HepG2 (cell line): ENCODE measurements around the gene PCBP2. TPM values are rescaled to one million over a fixed set of nuclear protein-coding genes. Genes with fewer than 3 reads are reported as not detected.
A peak's percentile ranks its signal among the peaks of the same experiment; 100 is the strongest.

Source experiments
- AKAP8 ChIP-seq: sonication (generic); formaldehyde crosslinking; IDR thresholded peaks from 2 replicates; pipeline ENCODE4 v1.5.1; 2020; ENCODE audit warnings: mild to moderate bottlenecking, missing genetic modification reagents
- CBFB ChIP-seq: sonication (generic); formaldehyde crosslinking; IDR thresholded peaks from 2 replicates; pipeline ENCODE4 v1.4.0; 2020; ENCODE audit warnings: missing genetic modification reagents
- GRHL1 ChIP-seq: sonication (generic); formaldehyde crosslinking; conservative IDR thresholded peaks from 2 replicates; pipeline ENCODE4 v1.8.0; 2022; ENCODE audit warnings: missing genetic modification reagents
- MED8 ChIP-seq: sonication (generic); formaldehyde crosslinking; IDR thresholded peaks from 2 replicates; pipeline ENCODE4 v1.8.1; 2023; ENCODE audit warnings: mild to moderate bottlenecking, missing genetic modification reagents; ENCODE audit not compliant: insufficient replicate concordance
- MIXL1 ChIP-seq: IDR thresholded peaks from 2 replicates; pipeline ENCODE4 v1.6.1; 2016
- NCOA5 ChIP-seq: sonication (generic); formaldehyde crosslinking; IDR thresholded peaks from 2 replicates; pipeline ENCODE4 v1.4.0; 2020; ENCODE audit warnings: missing genetic modification reagents
- TBX2 ChIP-seq: sonication (generic); formaldehyde crosslinking; IDR thresholded peaks from 2 replicates; pipeline ENCODE4 v1.5.0; 2020; ENCODE audit warnings: missing genetic modification reagents, mild to moderate bottlenecking, borderline replicate concordance
- THAP8 ChIP-seq: sonication (generic); formaldehyde crosslinking; IDR thresholded peaks from 2 replicates; pipeline ENCODE4 v1.5.1; 2020; ENCODE audit warnings: missing genetic modification reagents, mild to moderate bottlenecking, borderline replicate concordance
- ZMYM4 ChIP-seq: sonication (generic); formaldehyde crosslinking; IDR thresholded peaks from 2 replicates; pipeline ENCODE4 v1.8.1; 2023; ENCODE audit warnings: mild to moderate bottlenecking, missing genetic modification reagents
- ZNF138 ChIP-seq: sonication (generic); formaldehyde crosslinking; IDR thresholded peaks from 2 replicates; pipeline ENCODE4 v1.5.0; 2020; ENCODE audit warnings: mild to moderate bottlenecking, low read depth, missing genetic modification reagents
- ZNF256 ChIP-seq: sonication (generic); formaldehyde crosslinking; conservative IDR thresholded peaks from 2 replicates; pipeline ENCODE4 v1.4.0; 2020; ENCODE audit warnings: missing genetic modification reagents
- ZNF460 ChIP-seq: sonication (generic); formaldehyde crosslinking; IDR thresholded peaks from 2 replicates; pipeline ENCODE4 v1.5.1; 2020; ENCODE audit warnings: missing genetic modification reagents, mild to moderate bottlenecking, borderline replicate concordance
- ZNF550 ChIP-seq: sonication (generic); formaldehyde crosslinking; IDR thresholded peaks from 2 replicates; pipeline ENCODE4 v1.4.0; 2020; ENCODE audit warnings: mild to moderate bottlenecking, missing genetic modification reagents, borderline replicate concordance
- ZNF569 ChIP-seq: sonication (generic); formaldehyde crosslinking; IDR thresholded peaks from 2 replicates; pipeline ENCODE4 v1.5.0; 2020; ENCODE audit warnings: mild to moderate bottlenecking, missing genetic modification reagents, moderate library complexity, borderline replicate concordance
- ZNF709 ChIP-seq: sonication (generic); formaldehyde crosslinking; IDR thresholded peaks from 2 replicates; pipeline ENCODE4 v1.5.0; 2020; ENCODE audit warnings: mild to moderate bottlenecking, missing genetic modification reagents
- polyA plus RNA-seq, 8 experiments: library from polyadenylated mRNA; depleted of rRNA in 3 of 8; stranded (reverse) in 7 of 8; unstranded in 1 of 8; fragments of >200 nt; fragmentation: Illumina TruSeq in 4 of 8; extraction: Trizol in 4 of 8; gene quantifications; 2 replicates each; pipeline versions ENCODE4 v1.2.1 to v1.2.3, GENCODE V29; 2011 to 2016; ENCODE audit warnings: low read depth in 4 of 8, missing spikeins in 1 of 8, mixed read lengths in 1 of 8; ENCODE audit not compliant: insufficient read depth in 1 of 8
- total RNA-seq, 5 experiments: library from RNA; depleted of rRNA; stranded (reverse); fragments of >200 nt; fragmentation: Illumina TruSeq; extraction: Trizol; gene quantifications; 2 replicates each; pipeline ENCODE4 v1.2.3, GENCODE V29; 2016; ENCODE audit warnings: low read depth in 1 of 5
- TF ChIP-seq, protein P1 (sequence below): IDR thresholded peaks from 2 replicates; pipeline ENCODE4 v1.6.1; 2016
- TF ChIP-seq, protein P2 (sequence below): sonication (generic); formaldehyde crosslinking; IDR thresholded peaks from 2 replicates; pipeline ENCODE4 v1.8.1; 2023; ENCODE audit warnings: missing genetic modification reagents, mild to moderate bottlenecking, borderline replicate concordance
- TF ChIP-seq, protein P3 (sequence below): sonication (generic); IDR thresholded peaks from 2 replicates; pipeline ENCODE4 v1.6.1; 2016; ENCODE audit warnings: low read depth, borderline replicate concordance
- TF ChIP-seq, protein P4 (sequence below): sonication (generic); formaldehyde crosslinking; conservative IDR thresholded peaks from 2 replicates; pipeline ENCODE4 v1.4.0; 2020; ENCODE audit warnings: mild to moderate bottlenecking, missing genetic modification reagents, moderate library complexity

The PCBP2 gene
- total and polyA plus RNA-seq, 2 of the 13 experiments (the other 11 are each of a cell fraction or from before 2014, with no cell fraction given), result 154 to 345 TPM

- TF ChIP-seq GRHL1 (CRISPR knock-in tag) (no peak), TBX2 (CRISPR knock-in tag) (peak; percentile 45; the same call in 1 of the 2 replicates), MIXL1 (CRISPR knock-in tag) (0 out of 2 replicates have a peak, but pooled peaks have one; percentile 15), CBFB (CRISPR knock-in tag) (peak; percentile 71), ZNF256 (CRISPR knock-in tag) (no peak; the same call in 1 of the 2 replicates), ZNF460 (CRISPR knock-in tag) (peak; percentile 31; the same call in 1 of the 2 replicates), ZNF550 (no peak), MED8 (CRISPR knock-in tag) (no peak), ZNF138 (no peak), ZMYM4 (peak; percentile 63), AKAP8 (0 out of 2 replicates have a peak, but pooled peaks have one; percentile 29), ZNF709 (CRISPR knock-in tag) (peak; percentile 61; the same call in 1 of the 2 replicates), NCOA5 (no peak; the same call in 1 of the 2 replicates), THAP8 (CRISPR knock-in tag) (0 out of 2 replicates have a peak, but pooled peaks have one; percentile 42), ZNF569 (CRISPR knock-in tag) (no peak)
- TF ChIP-seq, protein P1, sequence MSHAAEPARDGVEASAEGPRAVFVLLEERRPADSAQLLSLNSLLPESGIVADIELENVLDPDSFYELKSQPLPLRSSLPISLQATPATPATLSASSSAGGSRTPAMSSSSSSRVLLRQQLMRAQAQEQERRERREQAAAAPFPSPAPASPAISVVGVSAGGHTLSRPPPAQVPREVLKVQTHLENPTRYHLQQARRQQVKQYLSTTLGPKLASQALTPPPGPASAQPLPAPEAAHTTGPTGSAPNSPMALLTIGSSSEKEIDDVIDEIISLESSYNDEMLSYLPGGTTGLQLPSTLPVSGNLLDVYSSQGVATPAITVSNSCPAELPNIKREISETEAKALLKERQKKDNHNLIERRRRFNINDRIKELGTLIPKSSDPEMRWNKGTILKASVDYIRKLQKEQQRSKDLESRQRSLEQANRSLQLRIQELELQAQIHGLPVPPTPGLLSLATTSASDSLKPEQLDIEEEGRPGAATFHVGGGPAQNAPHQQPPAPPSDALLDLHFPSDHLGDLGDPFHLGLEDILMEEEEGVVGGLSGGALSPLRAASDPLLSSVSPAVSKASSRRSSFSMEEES (CRISPR knock-in tag), result no peak
- TF ChIP-seq, protein P2, sequence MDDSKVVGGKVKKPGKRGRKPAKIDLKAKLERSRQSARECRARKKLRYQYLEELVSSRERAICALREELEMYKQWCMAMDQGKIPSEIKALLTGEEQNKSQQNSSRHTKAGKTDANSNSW (CRISPR knock-in tag), result peak; percentile 96; the same call in 1 of the 2 replicates
- TF ChIP-seq, protein P3, sequence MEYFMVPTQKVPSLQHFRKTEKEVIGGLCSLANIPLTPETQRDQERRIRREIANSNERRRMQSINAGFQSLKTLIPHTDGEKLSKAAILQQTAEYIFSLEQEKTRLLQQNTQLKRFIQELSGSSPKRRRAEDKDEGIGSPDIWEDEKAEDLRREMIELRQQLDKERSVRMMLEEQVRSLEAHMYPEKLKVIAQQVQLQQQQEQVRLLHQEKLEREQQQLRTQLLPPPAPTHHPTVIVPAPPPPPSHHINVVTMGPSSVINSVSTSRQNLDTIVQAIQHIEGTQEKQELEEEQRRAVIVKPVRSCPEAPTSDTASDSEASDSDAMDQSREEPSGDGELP, result peak; percentile 91
- TF ChIP-seq, protein P4, sequence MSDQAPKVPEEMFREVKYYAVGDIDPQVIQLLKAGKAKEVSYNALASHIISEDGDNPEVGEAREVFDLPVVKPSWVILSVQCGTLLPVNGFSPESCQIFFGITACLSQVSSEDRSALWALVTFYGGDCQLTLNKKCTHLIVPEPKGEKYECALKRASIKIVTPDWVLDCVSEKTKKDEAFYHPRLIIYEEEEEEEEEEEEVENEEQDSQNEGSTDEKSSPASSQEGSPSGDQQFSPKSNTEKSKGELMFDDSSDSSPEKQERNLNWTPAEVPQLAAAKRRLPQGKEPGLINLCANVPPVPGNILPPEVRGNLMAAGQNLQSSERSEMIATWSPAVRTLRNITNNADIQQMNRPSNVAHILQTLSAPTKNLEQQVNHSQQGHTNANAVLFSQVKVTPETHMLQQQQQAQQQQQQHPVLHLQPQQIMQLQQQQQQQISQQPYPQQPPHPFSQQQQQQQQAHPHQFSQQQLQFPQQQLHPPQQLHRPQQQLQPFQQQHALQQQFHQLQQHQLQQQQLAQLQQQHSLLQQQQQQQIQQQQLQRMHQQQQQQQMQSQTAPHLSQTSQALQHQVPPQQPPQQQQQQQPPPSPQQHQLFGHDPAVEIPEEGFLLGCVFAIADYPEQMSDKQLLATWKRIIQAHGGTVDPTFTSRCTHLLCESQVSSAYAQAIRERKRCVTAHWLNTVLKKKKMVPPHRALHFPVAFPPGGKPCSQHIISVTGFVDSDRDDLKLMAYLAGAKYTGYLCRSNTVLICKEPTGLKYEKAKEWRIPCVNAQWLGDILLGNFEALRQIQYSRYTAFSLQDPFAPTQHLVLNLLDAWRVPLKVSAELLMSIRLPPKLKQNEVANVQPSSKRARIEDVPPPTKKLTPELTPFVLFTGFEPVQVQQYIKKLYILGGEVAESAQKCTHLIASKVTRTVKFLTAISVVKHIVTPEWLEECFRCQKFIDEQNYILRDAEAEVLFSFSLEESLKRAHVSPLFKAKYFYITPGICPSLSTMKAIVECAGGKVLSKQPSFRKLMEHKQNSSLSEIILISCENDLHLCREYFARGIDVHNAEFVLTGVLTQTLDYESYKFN (CRISPR knock-in tag), result 0 out of 2 replicates have a peak, but pooled peaks have one; percentile 10
Observed at GRCh38 chr12:53500776-53501614, 49.1 kb downstream of the PCBP2 start, which contains the start of gene TARBP2 (continued).
